MM.1S (cell line): Measurements from ENCODE around the gene FGR.

ENCODE experiments used
- DNase-seq: peaks from one replicate; pipeline ENCODE4 v3.0.0-alpha.2; 2015
- H2AFZ ChIP-seq: fragments of 300-600 bp; sonication (generic); 2 replicates; pipeline ENCODE4 v1.6.0; 2016; ENCODE audit warnings: antibody characterized with exemption, low read length
- H3F3A ChIP-seq: fragments of 300-600 bp; sonication (generic); 2 replicates; pipeline ENCODE4 v1.6.1; 2016; ENCODE audit warnings: mild to moderate bottlenecking, antibody characterized with exemption, low read length, moderate library complexity, mixed read lengths; ENCODE audit not compliant: insufficient read depth
- H3K27ac ChIP-seq: fragments of 300-600 bp; sonication (generic); 2 replicates; pipeline ENCODE4 v1.5.1; 2016; ENCODE audit warnings: mild to moderate bottlenecking, low read length
- H3K27me3 ChIP-seq: fragments of 300-600 bp; sonication (generic); replicated peaks from 2 replicates; pipeline ENCODE4 v1.6.0; 2016; ENCODE audit warnings: low read length; ENCODE audit not compliant: insufficient read depth
- H3K36me3 ChIP-seq: fragments of 300-600 bp; sonication (generic); replicated peaks from 2 replicates; pipeline ENCODE4 v1.6.1; 2016; ENCODE audit warnings: mild to moderate bottlenecking, low read length, mixed read lengths; ENCODE audit not compliant: insufficient read depth
- H3K4me1 ChIP-seq: fragments of 300-600 bp; sonication (generic); 2 replicates; pipeline ENCODE4 v1.6.1; 2016; ENCODE audit warnings: low read length, mixed read lengths
- H3K4me2 ChIP-seq: fragments of 300-600 bp; sonication (generic); 2 replicates; pipeline ENCODE4 v1.6.0; 2016; ENCODE audit warnings: low read depth, low read length
- H3K4me3 ChIP-seq: fragments of 300-600 bp; sonication (generic); 2 replicates; pipeline ENCODE4 v1.5.1; 2016; ENCODE audit warnings: low read length, mixed read lengths
- H3K79me2 ChIP-seq: fragments of 300-600 bp; sonication (generic); 2 replicates; pipeline ENCODE4 v1.6.1; 2016; ENCODE audit warnings: mixed run types, low read length, mixed read lengths
- H3K9ac ChIP-seq: fragments of 300-600 bp; sonication (generic); 2 replicates; pipeline ENCODE4 v1.6.1; 2016; ENCODE audit warnings: low read length, mixed read lengths
- H3K9me2 ChIP-seq: fragments of 300-600 bp; sonication (generic); replicated peaks from 2 replicates; pipeline ENCODE4 v1.6.1; 2016; ENCODE audit warnings: mild to moderate bottlenecking, low read length, mixed read lengths; ENCODE audit not compliant: insufficient read depth
- H3K9me3 ChIP-seq: fragments of 300-600 bp; sonication (generic); replicated peaks from 2 replicates; pipeline ENCODE4 v1.6.1; 2016; ENCODE audit warnings: mild to moderate bottlenecking, low read length, mixed read lengths; ENCODE audit not compliant: insufficient read depth
- H4K20me1 ChIP-seq: fragments of 300-600 bp; sonication (generic); 2 replicates; pipeline ENCODE4 v1.6.1; 2016; ENCODE audit warnings: mild to moderate bottlenecking, low read length, moderate library complexity, mixed read lengths; ENCODE audit not compliant: insufficient read depth
- EZH2 ChIP-seq: fragments of 300-600 bp; sonication (generic); optimal IDR thresholded peaks from 2 replicates; pipeline ENCODE3; 2017; ENCODE audit warnings: low read depth, mild to moderate bottlenecking, antibody characterized with exemption, low read length, mixed read lengths
- EZH2phosphoT487 ChIP-seq: fragments of 300-600 bp; sonication (generic); IDR thresholded peaks from 2 replicates; pipeline ENCODE4 v1.6.1; 2018; ENCODE audit warnings: antibody characterized with exemption, low read length
- TF ChIP-seq, protein P1 (sequence below): fragments of 300-600 bp; sonication (generic); IDR thresholded peaks from 2 replicates; pipeline ENCODE4 v1.5.1; 2016; ENCODE audit warnings: antibody characterized with exemption, low read length, mixed read lengths

Gene FGR

DNA sequence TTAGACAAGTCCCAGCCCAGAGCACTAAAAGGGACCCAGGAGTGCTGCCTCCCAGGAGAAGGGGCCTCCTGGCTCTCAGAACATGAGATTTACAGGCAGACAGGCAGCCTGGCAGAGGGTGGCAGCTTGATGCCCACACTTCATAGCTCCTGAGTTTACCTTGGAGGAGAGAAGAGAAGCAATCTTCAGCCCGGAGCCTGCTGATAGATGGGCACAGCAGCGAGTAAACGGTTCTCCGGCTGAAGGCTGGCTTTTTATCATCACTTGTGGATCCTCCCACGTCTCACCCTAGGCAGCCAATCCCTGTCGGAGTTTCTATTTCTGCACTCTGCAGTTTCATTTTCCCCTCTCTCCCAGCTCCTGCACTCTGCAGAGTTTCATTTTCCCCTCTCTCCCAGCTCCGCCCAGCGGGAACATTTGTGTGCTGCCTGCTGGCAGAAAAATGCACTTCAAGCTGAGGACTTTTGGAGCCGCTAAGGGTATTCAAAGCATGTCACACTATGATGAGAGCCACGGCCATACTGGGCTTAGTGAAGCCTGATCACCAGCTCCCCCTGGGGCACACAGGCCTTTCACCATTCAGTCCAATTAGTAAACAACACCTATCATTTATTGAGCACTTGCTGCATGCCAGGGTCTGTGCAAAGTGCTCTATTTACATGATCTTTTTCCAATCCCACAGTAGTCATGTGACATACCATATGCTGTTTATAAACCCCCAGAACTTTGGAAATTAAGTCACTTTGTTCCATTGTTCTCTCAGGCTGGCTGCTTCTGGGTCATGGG, 37.2 kb upstream of the FGR start, which contains the start of gene IFI6:
TSS of gene IFI6 (minus strand) at position 229 of the 786 bp plus-strand sequence. CDS start 2,878 bp downstream, outside the sequence.
- Histone ChIP-seq H3K9me3 (no peaks in the 10 kb centered on the region), H3K36me3 (no peaks in the 10 kb centered on the region), H3K79me2 (no peaks in the 10 kb centered on the region), H3K4me2 (peak within 1 kb of the TSS; percentile 91), H3K27ac (peak within 1 kb of the TSS; percentile 26; the same call in 1 of the 2 replicates), H3K27me3 (no peaks in the 10 kb centered on the region), H3K9ac (peak within 1 kb of the TSS; percentile 26; the same call in 1 of the 2 replicates), H3F3A (peaks cover 10% of the 10 kb centered on the region), H3K4me3 (peak within 1 kb of the TSS; percentile 47), H3K9me2 (no peaks in the 10 kb centered on the region), H4K20me1 (no peaks in the 10 kb centered on the region), H2AFZ (peak within 1 kb of the TSS; percentile 92), H3K4me1 (peaks cover 17% of the 10 kb centered on the region; the same call in 1 of the 2 replicates)
- TF ChIP-seq EZH2 = no peak
- TF ChIP-seq, protein P1, sequence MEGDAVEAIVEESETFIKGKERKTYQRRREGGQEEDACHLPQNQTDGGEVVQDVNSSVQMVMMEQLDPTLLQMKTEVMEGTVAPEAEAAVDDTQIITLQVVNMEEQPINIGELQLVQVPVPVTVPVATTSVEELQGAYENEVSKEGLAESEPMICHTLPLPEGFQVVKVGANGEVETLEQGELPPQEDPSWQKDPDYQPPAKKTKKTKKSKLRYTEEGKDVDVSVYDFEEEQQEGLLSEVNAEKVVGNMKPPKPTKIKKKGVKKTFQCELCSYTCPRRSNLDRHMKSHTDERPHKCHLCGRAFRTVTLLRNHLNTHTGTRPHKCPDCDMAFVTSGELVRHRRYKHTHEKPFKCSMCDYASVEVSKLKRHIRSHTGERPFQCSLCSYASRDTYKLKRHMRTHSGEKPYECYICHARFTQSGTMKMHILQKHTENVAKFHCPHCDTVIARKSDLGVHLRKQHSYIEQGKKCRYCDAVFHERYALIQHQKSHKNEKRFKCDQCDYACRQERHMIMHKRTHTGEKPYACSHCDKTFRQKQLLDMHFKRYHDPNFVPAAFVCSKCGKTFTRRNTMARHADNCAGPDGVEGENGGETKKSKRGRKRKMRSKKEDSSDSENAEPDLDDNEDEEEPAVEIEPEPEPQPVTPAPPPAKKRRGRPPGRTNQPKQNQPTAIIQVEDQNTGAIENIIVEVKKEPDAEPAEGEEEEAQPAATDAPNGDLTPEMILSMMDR = peak; percentile 45
- peak; percentile 87 for DNase-seq

DNA sequence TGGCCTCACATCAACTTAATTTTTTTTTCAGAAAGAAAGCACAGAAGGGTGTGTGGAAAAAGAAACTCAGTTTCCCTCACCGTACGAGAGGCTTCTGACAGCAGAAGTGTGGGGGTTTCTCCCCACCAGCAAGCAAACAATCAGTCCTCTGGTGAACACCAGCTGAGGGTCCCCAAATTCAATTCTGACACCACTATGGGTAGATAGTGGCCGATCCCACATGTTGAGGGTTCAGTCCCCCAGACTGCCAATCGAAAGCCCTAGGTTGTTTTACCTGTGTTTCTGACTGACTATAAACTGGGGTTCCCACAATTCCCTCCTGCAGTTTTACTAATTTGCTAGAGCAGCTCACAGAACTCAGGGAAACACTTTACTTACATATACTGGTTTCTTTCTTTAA, 34.9 kb upstream of the FGR start:
- no peaks in the 10 kb centered on the region for H3K9me2 ChIP-seq
- no peak overlapping the region for H3K27ac ChIP-seq
- H3F3A ChIP-seq = peaks cover 10% of the 10 kb centered on the region
- no peak for DNase-seq
- H3K4me3 ChIP-seq = no peak overlapping the region
- H3K9ac ChIP-seq = no peak overlapping the region
- no peak overlapping the region for H2AFZ ChIP-seq
- peaks cover 17% of the 10 kb centered on the region; the same call in 1 of the 2 replicates for H3K4me1 ChIP-seq
- no peak for TF ChIP-seq EZH2
- TF ChIP-seq, protein P1 = no peak
- no peaks in the 10 kb centered on the region for H3K9me3 ChIP-seq
- peak overlapping the region; percentile 86; the same call in 1 of the 2 replicates for H3K4me2 ChIP-seq
- no peaks in the 10 kb centered on the region for H3K36me3 ChIP-seq
- no peaks in the 10 kb centered on the region for H3K27me3 ChIP-seq
- no peaks in the 10 kb centered on the region for H4K20me1 ChIP-seq
- H3K79me2 ChIP-seq = no peaks in the 10 kb centered on the region

DNA sequence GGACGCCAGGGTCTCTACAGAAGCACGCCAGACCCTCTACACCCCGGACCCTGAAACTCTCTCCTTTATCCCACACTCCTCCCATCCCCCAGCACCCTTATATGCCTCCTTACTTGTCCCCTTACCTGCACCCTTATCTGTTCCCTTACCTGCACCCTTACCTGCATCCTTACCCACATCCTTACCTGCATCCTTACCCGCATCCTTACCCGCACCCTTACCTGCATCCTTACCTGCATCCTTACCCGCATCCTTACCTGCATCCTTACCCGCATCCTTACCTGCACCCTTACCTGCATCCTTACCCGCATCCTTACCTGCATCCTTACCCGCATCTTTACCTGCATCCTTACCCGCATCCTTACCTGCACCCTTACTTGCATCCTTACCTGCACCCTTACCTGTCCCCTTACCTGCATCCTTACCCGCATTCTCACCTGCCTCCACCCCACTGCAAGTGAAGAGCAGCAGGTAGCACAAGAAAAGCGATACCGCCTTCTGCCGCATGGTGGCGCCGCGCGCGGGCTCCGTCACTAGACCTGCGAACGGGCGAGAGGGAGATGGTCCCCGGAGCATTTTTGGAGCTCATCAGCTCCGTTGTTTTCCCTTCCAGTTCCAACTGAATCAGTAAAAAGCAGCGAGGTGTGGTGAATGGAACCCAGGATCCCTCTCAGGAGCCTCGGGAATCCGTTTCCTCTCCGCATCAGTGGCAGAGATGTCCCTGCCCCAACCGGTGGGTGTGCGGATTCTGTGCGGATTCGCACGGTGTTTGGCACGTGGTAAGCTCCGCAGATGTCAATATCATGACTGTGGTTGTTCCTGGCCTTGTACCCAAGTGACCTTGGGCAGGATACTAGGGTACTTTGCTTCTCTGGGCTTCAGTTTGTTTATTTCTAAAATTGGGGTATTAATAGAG, 34.1 kb upstream of the FGR start:
- H2AFZ ChIP-seq = peak overlapping the region; percentile 89
- DNase-seq = peak; percentile 70
- peak overlapping the region; percentile 86 for H3K4me2 ChIP-seq
- TF ChIP-seq EZH2 = no peak
- TF ChIP-seq, protein P1 = peak; percentile 74
- no peak for TF ChIP-seq EZH2phosphoT487
- H3K36me3 ChIP-seq = no peaks in the 10 kb centered on the region
- no peak overlapping the region; the same call in 1 of the 2 replicates for H3K9ac ChIP-seq
- H3K27ac ChIP-seq = no peak overlapping the region
- no peaks in the 10 kb centered on the region for H3K9me3 ChIP-seq
- H3K4me3 ChIP-seq = peak overlapping the region; percentile 51
- H3K27me3 ChIP-seq = no peaks in the 10 kb centered on the region
- peaks cover 17% of the 10 kb centered on the region; the same call in 1 of the 2 replicates for H3K4me1 ChIP-seq
- peaks cover 10% of the 10 kb centered on the region for H3F3A ChIP-seq
- H4K20me1 ChIP-seq = no peaks in the 10 kb centered on the region
- H3K9me2 ChIP-seq = no peaks in the 10 kb centered on the region
- H3K79me2 ChIP-seq = no peaks in the 10 kb centered on the region
